Natural killer cell (primary cell): Measurements from ENCODE around the gene KSR1. TPM values are rescaled to one million over a fixed set of nuclear protein-coding genes. Genes with fewer than 3 reads are reported as not detected.

Source experiments
- ATAC-seq, 3 donors: fragments of 150-1000 bp in 2 of 3; fragments of 200-7000 bp in 1 of 3; cut with Tn5 transposase; 1 replicate in 1 of 3; 2 replicates in 2 of 3; pipeline ENCODE4 v1.10.0; 2021; ENCODE audit warnings: mild to moderate bottlenecking in 2 of 3, moderate library complexity in 2 of 3
- DNase-seq, 2 donors: peaks; one replicate each; pipeline versions ENCODE4 v3.0.0 to v3.0.0-alpha.2; 2013 to 2021; ENCODE audit warnings: mixed read lengths in 1 of 2
- H3K27ac ChIP-seq: one replicate; pipeline ENCODE4 v1.5.1; 2013; ENCODE audit warnings: mild to moderate bottlenecking, low read length
- H3K27me3 ChIP-seq: one replicate; pipeline ENCODE4 v1.6.1; 2013; ENCODE audit warnings: low read length; ENCODE audit not compliant: control insufficient read depth, insufficient read depth
- H3K36me3 ChIP-seq: one replicate; pipeline ENCODE4 v1.6.1; 2013; ENCODE audit warnings: low read length; ENCODE audit not compliant: control insufficient read depth, insufficient read depth
- H3K4me1 ChIP-seq: one replicate; pipeline ENCODE4 v1.6.1; 2013; ENCODE audit warnings: low read length; ENCODE audit not compliant: control insufficient read depth, insufficient read depth
- H3K4me3 ChIP-seq: one replicate; pipeline ENCODE4 v1.5.1; 2013; ENCODE audit warnings: low read length
- H3K9me3 ChIP-seq: one replicate; pipeline ENCODE4 v1.6.1; 2013; ENCODE audit warnings: low read length; ENCODE audit not compliant: control insufficient read depth, insufficient read depth
- H3K27ac Mint-ChIP-seq, 2 donors: one replicate each; pipeline ENCODE4 v1.8.0; 2022; ENCODE audit warnings: mild to moderate bottlenecking in 2 of 2, mixed read lengths in 2 of 2, moderate library complexity in 1 of 2
- H3K27me3 Mint-ChIP-seq, 2 donors: one replicate each; pipeline ENCODE4 v1.8.0; 2022; ENCODE audit warnings: low read depth in 2 of 2, mixed read lengths in 2 of 2
- H3K36me3 Mint-ChIP-seq: one replicate; pipeline ENCODE4 v1.8.0; 2022; ENCODE audit warnings: mixed read lengths
- H3K4me1 Mint-ChIP-seq, 2 donors: one replicate each; pipeline ENCODE4 v1.8.0; 2022; ENCODE audit warnings: mixed read lengths in 2 of 2
- H3K4me3 Mint-ChIP-seq: one replicate; pipeline ENCODE4 v1.8.0; 2022; ENCODE audit warnings: mild to moderate bottlenecking, moderate library complexity, mixed read lengths
- H3K9me3 Mint-ChIP-seq, 2 donors: one replicate each; pipeline ENCODE4 v1.8.0; 2022; ENCODE audit warnings: mixed read lengths in 2 of 2
- CTCF ChIP-seq: fragments of 200-600 bp; IDR thresholded peaks from one replicate; pipeline ENCODE4 v1.8.0; 2022; ENCODE audit warnings: antibody characterized with exemption
- WGBS: methylation state at CpG from one replicate; pipeline ENCODE4 v1.1.7; 2013; ENCODE audit warnings: missing lambda C conversion rate; ENCODE audit not compliant: insufficient coverage; 5-methylcytosine and 5-hydroxymethylcytosine counted together
- intact Hi-C: fragments of 100-400 bp; cut with micrococcal nuclease; formaldehyde crosslinking; loops from one replicate; pipeline ENCODE4 v1.14.2; 2022
- total RNA-seq, 4 donors: library from RNA; stranded (reverse); fragments of 120-200 nt in 1 of 4; gene quantifications; one replicate each; pipeline versions ENCODE4 v1.2.3 to v1.2.4, GENCODE V29; 2013 to 2022

KSR1 gene
- total RNA-seq, 3 donors from 2014 or later (not counting 1 experiment from before 2014, with no cell fraction given) = 46.4 to 63.1 (median 59.2) TPM

- ATAC-seq = no peak
- Mint-ChIP-seq H3K36me3 (no peaks in the 10 kb centered on the region), H3K4me1 (no peaks in the 10 kb centered on the region), H3K4me3 (no peak overlapping the region), H3K27ac (no peak overlapping the region), H3K27me3 (no peaks in the 10 kb centered on the region), H3K9me3 (no peaks in the 10 kb centered on the region)
- intact Hi-C loops = no loop called here
- Histone ChIP-seq H3K27ac (no peak overlapping the region), H3K27me3 (no peaks in the 10 kb centered on the region), H3K4me1 (no peaks in the 10 kb centered on the region), H3K9me3 (no peaks in the 10 kb centered on the region), H3K36me3 (no peaks in the 10 kb centered on the region), H3K4me3 (no peak overlapping the region)
- 55% methylated on average over 6 of the region's 6 CpGs for WGBS
- TF ChIP-seq CTCF = no peak
- no peak for DNase-seq
Measured at GRCh38 chr17:27415120-27415795, 41.0 kb upstream of the KSR1 start.

- TF ChIP-seq CTCF = no peak
- H3K4me1 Mint-ChIP-seq = no peaks in the 10 kb centered on the region
- no peak overlapping the region for H3K27ac Mint-ChIP-seq
- ATAC-seq = no peak
- H3K27me3 ChIP-seq = no peaks in the 10 kb centered on the region
- H3K27me3 Mint-ChIP-seq = no peaks in the 10 kb centered on the region
- no peak for DNase-seq
- no peaks in the 10 kb centered on the region for H3K9me3 ChIP-seq
- no peaks in the 10 kb centered on the region for H3K9me3 Mint-ChIP-seq
- no peak overlapping the region for H3K4me3 ChIP-seq
- intact Hi-C loops = no loop called here
- H3K27ac ChIP-seq = no peak overlapping the region
- H3K36me3 Mint-ChIP-seq = no peaks in the 10 kb centered on the region
- H3K4me3 Mint-ChIP-seq = no peak overlapping the region
- no peaks in the 10 kb centered on the region for H3K36me3 ChIP-seq
- H3K4me1 ChIP-seq = no peaks in the 10 kb centered on the region
- 92% methylated on average over 13 of the region's 13 CpGs for WGBS
Measured at GRCh38 chr17:27417596-27418365, 38.5 kb upstream of the KSR1 start.

GRCh38 chr17:27418366-27418615, 38.0 kb upstream of the KSR1 start:
- no peaks in the 10 kb centered on the region for H3K27me3 Mint-ChIP-seq
- Histone ChIP-seq H3K4me1 (no peaks in the 10 kb centered on the region), H3K27me3 (no peaks in the 10 kb centered on the region), H3K27ac (no peak overlapping the region), H3K36me3 (no peaks in the 10 kb centered on the region), H3K9me3 (no peaks in the 10 kb centered on the region), H3K4me3 (no peak overlapping the region)
- no peak overlapping the region for H3K4me3 Mint-ChIP-seq
- no peaks in the 10 kb centered on the region for H3K4me1 Mint-ChIP-seq
- no peak overlapping the region for H3K27ac Mint-ChIP-seq
- H3K36me3 Mint-ChIP-seq = no peaks in the 10 kb centered on the region
- TF ChIP-seq CTCF = no peak
- no peaks in the 10 kb centered on the region for H3K9me3 Mint-ChIP-seq
- intact Hi-C loops = no loop called here
- WGBS = 88% methylated on average over 3 of the region's 3 CpGs
- DNase-seq = no peak
- no peak for ATAC-seq
